ENCODE results near the gene CHST8. TPM values are rescaled to one million over a fixed set of nuclear protein-coding genes. Genes with fewer than 3 reads are reported as not detected.

Gene CHST8
- total and polyA plus RNA-seq, 2 of the 13 experiments (the other 11 are each of a cell fraction or from before 2014, with no cell fraction given) = not detected

DNA sequence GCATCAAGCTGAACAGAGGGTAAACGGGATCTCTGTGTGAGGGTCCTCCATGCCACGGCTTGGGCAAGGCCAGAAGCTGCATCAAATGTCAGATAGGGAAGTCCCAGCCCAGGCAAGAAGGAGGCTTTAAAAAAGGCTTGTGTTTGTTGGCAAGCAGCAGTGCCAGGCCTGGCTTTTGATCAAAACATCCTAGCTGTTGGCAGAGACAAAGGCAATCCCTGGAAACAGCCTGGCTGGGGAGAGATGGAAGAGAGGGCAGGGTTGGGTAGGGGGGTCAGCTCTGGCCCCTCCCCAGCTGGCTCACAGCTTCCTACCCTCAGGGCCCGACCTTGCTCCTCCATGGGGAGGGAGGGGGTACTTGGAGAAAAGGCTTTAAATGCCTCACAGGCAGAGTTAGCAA is 113.2 kb downstream of the CHST8 start:
- Histone ChIP-seq H3K4me3 (replicated peaks in 1 of 3; ENCODE audit: insufficient read depth in 1 of 3, low read depth in 2 of 3, low read length in 3 of 3) (no peak overlapping the region), H3K4me2 (ENCODE audit: low read depth, low read length) (no peak overlapping the region), H2AFZ (ENCODE audit: low read length) (no peak overlapping the region), H3K36me3 (replicated peaks in 1 of 2; ENCODE audit: control insufficient read depth in 1 of 2, insufficient read depth in 2 of 2, low read length in 2 of 2) (no peaks in the 10 kb centered on the region), H3K4me1 (ENCODE audit: insufficient read depth, low read length) (no peaks in the 10 kb centered on the region), H3K27me3 (ENCODE audit: control insufficient read depth in 1 of 2, insufficient read depth in 2 of 2, low read length in 2 of 2) (peaks cover 2% of the 10 kb centered on the region in 2 experiments; a peak in 3 of 5 replicates), H3K27ac (ENCODE audit: extremely low read length, insufficient read depth, low read length) (no peak overlapping the region), H3K9me3 (ENCODE audit: low read length) (no peaks in the 10 kb centered on the region), H3K9ac (ENCODE audit: insufficient read depth, low read depth, low read length) (no peak overlapping the region), H4K20me1 (ENCODE audit: insufficient read depth, low read length) (no peaks in the 10 kb centered on the region), H3K79me2 (ENCODE audit: insufficient read depth, low read length) (no peaks in the 10 kb centered on the region)
- in situ Hi-C loops (cut with HindIII; ENCODE audit: extremely low pct_ligation_motif_present, low pct_unique_long_range_greater_than_20kb) (no loop called here), intact Hi-C loops (cut with micrococcal nuclease; ENCODE audit: unreplicated experiment) (no loop called here)
- no TSS peak for BruUV-seq (replicated peaks)
- ChIA-PET POLR2A (no interaction called here), CTCF (ENCODE audit: low intra/inter-chr PET ratio, low total read pairs) (no interaction called here)
- FAIRE-seq (no peak), DNase-seq (ENCODE audit: low spot score) (no peak), ATAC-seq (no peak)
- TF ChIP-seq CBFB (CRISPR knock-in tag; IDR thresholded peaks at IDR 0.05) (no peak), TBX2 (CRISPR knock-in tag; IDR thresholded peaks at IDR 0.05; ENCODE audit: borderline replicate concordance) (no peak), ZBTB38 (CRISPR knock-in tag; IDR thresholded peaks at IDR 0.05) (no peak), ZNF530 (CRISPR knock-in tag; IDR thresholded peaks at IDR 0.05; ENCODE audit: low read depth) (no peak), SETDB1 (CRISPR knock-in tag; IDR thresholded peaks at IDR 0.05; ENCODE audit: borderline replicate concordance) (no peak), HDAC1 (CRISPR knock-in tag; IDR thresholded peaks at IDR 0.05) (no peak), GPN1 (CRISPR knock-in tag; IDR thresholded peaks at IDR 0.05; ENCODE audit: borderline replicate concordance) (no peak)
- TF ChIP-seq, protein P1, sequence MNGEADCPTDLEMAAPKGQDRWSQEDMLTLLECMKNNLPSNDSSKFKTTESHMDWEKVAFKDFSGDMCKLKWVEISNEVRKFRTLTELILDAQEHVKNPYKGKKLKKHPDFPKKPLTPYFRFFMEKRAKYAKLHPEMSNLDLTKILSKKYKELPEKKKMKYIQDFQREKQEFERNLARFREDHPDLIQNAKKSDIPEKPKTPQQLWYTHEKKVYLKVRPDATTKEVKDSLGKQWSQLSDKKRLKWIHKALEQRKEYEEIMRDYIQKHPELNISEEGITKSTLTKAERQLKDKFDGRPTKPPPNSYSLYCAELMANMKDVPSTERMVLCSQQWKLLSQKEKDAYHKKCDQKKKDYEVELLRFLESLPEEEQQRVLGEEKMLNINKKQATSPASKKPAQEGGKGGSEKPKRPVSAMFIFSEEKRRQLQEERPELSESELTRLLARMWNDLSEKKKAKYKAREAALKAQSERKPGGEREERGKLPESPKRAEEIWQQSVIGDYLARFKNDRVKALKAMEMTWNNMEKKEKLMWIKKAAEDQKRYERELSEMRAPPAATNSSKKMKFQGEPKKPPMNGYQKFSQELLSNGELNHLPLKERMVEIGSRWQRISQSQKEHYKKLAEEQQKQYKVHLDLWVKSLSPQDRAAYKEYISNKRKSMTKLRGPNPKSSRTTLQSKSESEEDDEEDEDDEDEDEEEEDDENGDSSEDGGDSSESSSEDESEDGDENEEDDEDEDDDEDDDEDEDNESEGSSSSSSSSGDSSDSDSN (CRISPR knock-in tag; IDR thresholded peaks at IDR 0.05) = no peak
- 0% methylated on average over 1 of the region's 3 CpGs for WGBS (ENCODE audit: low lambda C conversion rate)

Data from HepG2 (cell line).